GM21526 (cell line): ENCODE data around the gene STOML3.

Source experiments
- ATAC-seq: cut with Tn5 transposase; IDR thresholded peaks from one replicate; pipeline ENCODE4 v1.9.1; 2021; ENCODE audit warnings: moderate library complexity; ENCODE audit not compliant: unreplicated experiment, low FRiP score

Gene STOML3

GRCh38 chr13:38922170-38922569, 68.5 kb downstream of the STOML3 start:
- no peak for ATAC-seq

DNA sequence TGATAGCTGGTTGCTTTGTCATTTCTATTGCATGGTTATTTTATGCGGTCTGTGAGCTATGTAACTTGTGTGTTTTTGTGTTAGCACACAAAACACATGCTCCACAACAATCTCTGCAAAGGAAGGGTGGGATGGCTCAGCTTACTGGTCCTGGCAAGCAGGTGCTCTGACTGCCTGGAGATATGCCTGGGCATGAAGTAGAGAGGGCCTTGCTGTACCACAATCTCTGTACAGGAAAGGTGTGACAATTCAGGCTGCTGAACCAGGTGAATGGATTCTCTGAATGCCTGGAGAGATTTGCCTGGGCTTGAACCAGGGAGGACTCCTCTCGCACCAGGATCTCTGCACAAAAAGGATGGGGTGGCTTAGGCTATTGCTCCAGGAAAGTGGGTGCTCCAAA, 69.5 kb downstream of the STOML3 start:
- ATAC-seq, result no peak
